Right ventricle myocardium inferior (tissue), 1 donor: ENCODE results near the gene TAS2R4. TPM values are rescaled to one million over a fixed set of nuclear protein-coding genes. Genes with fewer than 3 reads are reported as not detected.
"Not testable (repeated sequence)": the region's sequence is repeated elsewhere in the genome, so short reads cannot be mapped to it uniquely, and the experiment has no call there.

ENCODE experiments used
- ATAC-seq: fragments of 200-7000 bp; cut with Tn5 transposase; one replicate; pipeline ENCODE4 v1.9.1; 2020; ENCODE audit warnings: mild to moderate bottlenecking, moderate library complexity
- DNase-seq: peaks from one replicate; pipeline ENCODE4 v3.0.0; 2021; ENCODE audit errors: missing footprints
- intact Hi-C: fragments of 100-400 bp; cut with DNase I; formaldehyde crosslinking; loops from one replicate; pipeline ENCODE4 v1.11.0; 2022
- long read RNA-seq: library from polyadenylated mRNA; unstranded; transcript quantifications from one replicate; pipeline ENCODE4 v2.0.0, GENCODE V29; 2021
- total RNA-seq: library from RNA; stranded (reverse); fragmentation: NEBNext Ultra II Directional; extraction: Animal tissue kit (Norgen Biotek cat#: 25700); gene quantifications from one replicate; pipeline ENCODE4 v1.2.1, GENCODE V29; 2021
- donor health status: DM: no; HTN: yes; CAD: no; lungs with severe emphysema.

Gene TAS2R4
- 0.14 TPM for total RNA-seq
- long read RNA-seq, result 0 reads

- intact Hi-C loops, result no loop called here
- no peak for DNase-seq
- ATAC-seq, result no peak
Observed at GRCh38 chr7:141776374-141776773, at the start of gene TAS2R4. TAS2R4 (plus strand) TSS chr7:141776674; CDS start chr7:141778489, 1,815 bp downstream.

DNA sequence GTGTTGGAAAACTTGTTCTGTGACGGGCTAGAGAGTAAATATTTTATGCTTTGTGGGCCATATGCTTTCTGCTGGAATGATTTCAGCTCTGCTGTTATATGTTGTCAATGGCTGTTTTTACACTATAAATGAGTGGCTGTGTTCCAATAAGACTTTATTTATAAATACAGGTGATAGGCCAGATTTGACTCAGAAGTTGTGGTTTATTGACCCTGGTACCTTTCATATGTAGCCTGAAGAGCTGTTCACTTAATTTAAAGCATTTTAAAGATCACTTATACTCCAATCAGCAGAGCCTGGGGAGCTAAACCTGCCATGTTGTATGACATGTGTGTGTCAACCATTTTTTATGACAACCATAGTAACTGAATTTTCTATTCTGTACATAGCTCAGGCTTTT is 47.5 kb upstream of the TAS2R4 start:
- ATAC-seq (no peak), DNase-seq (no peak)
- intact Hi-C loops, result no loop called here

- intact Hi-C loops, result no loop called here
- DNase-seq (no peak), ATAC-seq (peak; percentile 60)
Observed at GRCh38 chr7:141731476-141732149, 44.9 kb upstream of the TAS2R4 start.

DNA sequence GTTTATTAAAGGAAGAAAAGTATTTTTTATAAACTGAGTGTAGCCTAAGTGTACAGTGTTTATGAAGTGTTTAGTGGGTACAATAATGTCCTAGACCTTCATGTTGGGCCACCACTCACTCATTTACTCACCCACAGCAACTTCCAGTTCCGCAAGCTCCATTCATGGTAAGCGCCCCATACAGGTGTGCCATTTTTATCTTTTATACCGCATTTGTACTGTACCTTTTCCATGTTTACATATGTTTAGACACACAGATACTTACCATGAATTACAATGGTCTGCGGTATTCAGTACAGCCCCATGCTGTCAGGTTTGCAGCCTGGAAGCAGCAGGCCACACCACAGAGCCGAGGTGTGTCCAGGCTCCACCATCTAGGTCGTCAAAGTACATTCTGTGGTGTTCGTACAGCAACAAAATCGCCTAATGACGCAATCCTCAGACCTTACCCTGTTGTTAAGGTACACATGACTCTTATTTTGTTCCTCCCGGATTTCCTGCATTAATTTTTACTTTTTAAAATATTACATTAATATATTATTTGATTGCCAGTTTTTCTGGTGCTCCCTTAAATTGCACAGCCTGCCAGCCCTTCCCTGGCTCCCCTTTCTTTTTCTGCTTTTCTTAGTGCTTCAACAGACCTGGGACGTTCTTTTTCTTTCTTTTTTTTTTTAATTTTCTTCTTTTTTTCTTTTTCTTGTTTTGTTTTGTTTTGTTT is 39.2 kb upstream of the TAS2R4 start:
- no peak for DNase-seq
- ATAC-seq, result no peak
- intact Hi-C loops, result no loop called here

DNA sequence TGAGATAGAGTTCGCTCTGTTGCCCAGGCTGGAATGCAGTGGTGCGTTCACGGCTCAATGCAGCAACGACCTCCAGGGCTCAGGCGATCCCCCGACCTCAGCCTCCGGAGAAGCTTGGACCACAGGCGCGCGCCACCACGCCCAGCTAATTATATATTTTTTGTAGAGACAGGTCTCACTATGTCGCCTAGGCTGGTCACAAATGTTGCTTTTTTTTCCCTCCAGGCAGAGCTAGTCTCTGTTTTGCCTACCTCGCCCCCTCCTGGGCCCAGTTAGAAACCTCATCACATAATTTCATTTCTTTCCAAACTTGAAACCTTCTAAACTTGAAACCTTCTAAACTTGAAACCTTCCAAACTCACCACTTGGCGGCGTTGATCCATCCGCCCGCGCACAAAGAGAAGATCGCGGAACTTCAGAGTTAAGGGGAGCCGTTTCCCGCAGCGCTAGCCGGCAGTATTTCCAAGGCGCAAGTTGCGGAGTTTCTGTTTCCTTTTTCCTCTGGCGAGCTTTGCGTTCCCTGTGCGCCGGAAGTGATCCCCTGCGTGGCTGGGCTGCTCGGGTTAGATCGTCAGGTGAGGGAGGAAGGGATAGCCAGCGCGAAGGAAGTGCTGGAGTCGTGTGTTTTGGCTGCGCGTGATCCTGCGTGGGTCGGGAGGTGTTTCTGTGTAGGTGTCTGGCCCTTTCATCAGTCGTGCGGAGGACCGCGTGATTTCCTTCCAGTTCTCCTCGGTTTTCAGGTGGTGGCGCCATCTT is 38.5 kb upstream of the TAS2R4 start, which contains the start of gene SSBP1:
SSBP1 (plus strand) TSS at position 523 of the 756 bp plus-strand sequence. CDS start 809 bp downstream, outside the sequence.
- intact Hi-C loops, result loop anchor here (1.0 kb wide), 1 partner anchor 84 kb away; no protein-coding TSS in a partner anchor
- ATAC-seq, result peak; percentile 98
- DNase-seq, result peak; percentile 94

GRCh38 chr7:141738592-141739013 is 37.9 kb upstream of the TAS2R4 start:
- DNase-seq (no peak), ATAC-seq (no peak)
- intact Hi-C loops, result loop anchor here (1.0 kb wide), 1 partner anchor 84 kb away; no protein-coding TSS in a partner anchor

DNA sequence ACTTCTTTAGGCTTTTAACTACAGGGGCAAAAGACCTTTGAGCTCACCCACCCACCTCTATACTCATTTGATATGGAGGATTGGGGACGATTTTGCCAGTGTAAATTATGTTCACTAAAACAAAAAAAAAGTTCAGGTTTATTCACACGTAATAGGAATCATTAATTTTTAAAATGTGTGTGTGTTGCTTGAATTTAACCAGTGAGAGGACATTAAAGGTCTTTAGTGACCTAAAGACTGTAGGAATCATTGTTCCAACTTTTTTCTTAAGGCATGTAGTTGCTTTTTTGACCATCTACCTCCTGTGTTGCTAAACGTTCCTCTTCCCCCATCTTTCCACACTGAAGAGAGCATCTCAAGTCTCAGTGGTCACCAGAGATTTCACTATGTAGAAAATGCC is 37.2 kb upstream of the TAS2R4 start:
- intact Hi-C loops, result no loop called here
- ATAC-seq (no peak), DNase-seq (no peak)

GRCh38 chr7:141742229-141742628 is 34.2 kb upstream of the TAS2R4 start:
- no peak for DNase-seq
- no peak for ATAC-seq
- intact Hi-C loops, result no loop called here

GRCh38 chr7:141744131-141744530 is 32.3 kb upstream of the TAS2R4 start:
- ATAC-seq, result no peak
- DNase-seq, result no peak
- intact Hi-C loops, result no loop called here

DNA sequence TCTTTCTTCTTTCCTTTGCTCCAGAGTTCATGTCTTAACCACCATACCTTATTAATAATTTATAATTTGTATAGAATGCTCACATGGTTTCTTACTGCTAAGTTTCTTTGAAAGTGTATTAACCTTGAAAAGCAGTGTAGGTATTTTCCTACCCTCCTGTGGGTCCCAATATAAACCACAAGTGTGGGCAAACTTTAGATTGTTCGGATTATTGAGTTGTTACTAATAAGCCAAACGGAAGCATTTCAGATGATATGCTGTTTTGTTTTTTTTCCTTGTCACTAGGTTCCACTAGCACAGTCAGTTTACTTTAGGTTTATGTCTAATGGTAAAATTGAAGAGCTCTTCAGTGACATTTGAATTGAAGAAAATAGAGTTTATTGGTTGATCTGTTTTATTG is 28.1 kb upstream of the TAS2R4 start:
- DNase-seq, result no peak
- intact Hi-C loops, result no loop called here
- no peak for ATAC-seq

DNA sequence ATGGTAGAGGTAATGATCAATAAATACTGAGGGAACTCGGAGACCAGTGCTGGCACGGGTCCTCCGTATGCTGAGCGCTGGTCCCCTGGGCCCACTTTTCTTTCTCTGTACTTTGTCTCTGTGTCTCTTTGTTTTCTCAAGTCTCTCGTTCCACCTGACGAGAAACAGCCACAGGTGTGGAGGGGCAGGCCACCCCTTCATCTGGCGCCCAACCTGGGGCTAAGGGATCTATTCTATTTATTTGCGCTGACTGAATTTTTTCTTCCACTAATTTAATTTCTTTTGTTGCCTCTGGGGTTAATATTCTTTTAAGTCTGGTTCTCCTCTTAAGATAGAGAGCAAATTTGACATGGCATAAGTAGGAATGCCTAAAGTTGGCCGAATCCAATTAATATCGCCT is 24.6 kb upstream of the TAS2R4 start:
- intact Hi-C loops, DNase-seq, ATAC-seq: not testable (repeated sequence)

DNA sequence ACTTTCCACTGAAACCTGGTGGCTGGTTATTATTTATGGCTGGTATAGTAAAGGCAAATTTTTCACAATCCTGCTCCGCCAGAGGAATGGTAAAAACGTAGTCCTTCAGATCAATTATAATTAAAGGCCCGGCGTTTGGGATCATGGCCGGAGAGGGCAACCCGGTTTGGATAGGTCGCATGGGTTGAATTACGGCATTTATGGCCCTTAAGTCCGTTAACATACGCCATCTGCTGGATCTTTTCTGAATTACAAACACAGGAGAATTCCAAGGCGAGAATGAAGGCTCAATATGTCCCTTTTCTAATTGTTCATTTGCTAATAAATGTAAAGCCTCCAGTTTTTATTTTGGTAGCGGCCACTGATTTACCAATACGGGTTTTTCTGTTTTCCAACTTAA is 23.8 kb upstream of the TAS2R4 start:
- ATAC-seq (no peak), DNase-seq (no peak)
- intact Hi-C loops, result no loop called here

- intact Hi-C loops, result no loop called here
- ATAC-seq (no peak), DNase-seq (no peak)
Observed at GRCh38 chr7:141754939-141755338, 21.5 kb upstream of the TAS2R4 start.

- intact Hi-C loops, result no loop called here
- ATAC-seq, result no peak
Observed at GRCh38 chr7:141763797-141764196, 12.7 kb upstream of the TAS2R4 start, which contains the start of gene TAS2R3. TAS2R3 (plus strand) TSS chr7:141764097; CDS start chr7:141764159, 62 bp downstream.

DNA sequence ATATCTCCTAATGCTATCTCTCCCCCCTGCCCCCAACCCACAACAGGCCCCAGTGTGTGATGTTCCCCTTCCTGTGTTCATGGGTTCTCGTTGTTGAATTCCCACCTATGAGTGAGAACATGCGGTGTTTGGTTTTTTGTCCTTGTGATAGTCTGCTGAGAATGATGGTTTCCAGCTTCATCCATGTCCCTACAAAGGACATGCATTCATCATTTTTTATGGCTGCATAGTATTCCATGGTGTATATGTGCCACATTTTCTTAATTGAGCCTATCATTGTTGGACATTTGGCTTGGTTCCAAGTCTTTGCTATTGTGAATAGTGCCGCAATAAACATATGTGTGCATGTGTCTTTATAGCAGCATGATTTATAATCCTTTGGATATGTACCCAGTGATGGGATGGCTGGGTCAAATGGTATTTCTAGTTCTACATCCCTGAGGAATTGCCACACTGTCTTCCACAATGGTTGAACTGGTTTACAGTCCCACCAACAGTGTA is 6.3 kb upstream of the TAS2R4 start:
- intact Hi-C loops, DNase-seq, ATAC-seq: not testable (repeated sequence)

More at GRCh38 chr7:141763797-141764196, 12.7 kb upstream of the TAS2R4 start, which contains the start of gene TAS2R3:
- no peak for DNase-seq

- DNase-seq, result no peak
- intact Hi-C loops, result no loop called here
- ATAC-seq, result no peak
Observed at GRCh38 chr7:141785706-141786552, 9.5 kb downstream of the TAS2R4 start.

GRCh38 chr7:141788296-141788695 is 11.8 kb downstream of the TAS2R4 start:
- ATAC-seq (no peak), DNase-seq (no peak)
- intact Hi-C loops, result no loop called here

- ATAC-seq, result no peak
- no peak for DNase-seq
- intact Hi-C loops, result no loop called here
Observed at GRCh38 chr7:141789917-141790316, 13.4 kb downstream of the TAS2R4 start, which contains the start of gene TAS2R5. TAS2R5 (plus strand) TSS chr7:141790217; CDS start chr7:141790362, 145 bp downstream.
